ENCODE measurements around the gene COL3A1.

- TF ChIP-seq ELF4 (IDR thresholded peaks at IDR 0.05), result no peak
- no peak for TF ChIP-seq L3MBTL2 (conservative IDR thresholded peaks at IDR 0.05)
- no peak for TF ChIP-seq SP1 (IDR thresholded peaks at IDR 0.05)
- TF ChIP-seq SUZ12 (IDR thresholded peaks at IDR 0.05), result no peak
- no peak for TF ChIP-seq BHLHE40 (IDR thresholded peaks at IDR 0.05; ENCODE audit: borderline replicate concordance)
- TF ChIP-seq FOXM1 (IDR thresholded peaks at IDR 0.05; ENCODE audit: borderline replicate concordance), result no peak
- no peak for TF ChIP-seq TARDBP (IDR thresholded peaks at IDR 0.05)
- TF ChIP-seq PKNOX1 (IDR thresholded peaks at IDR 0.05), result no peak
- no peak for TF ChIP-seq NFRKB (IDR thresholded peaks at IDR 0.05)
- TF ChIP-seq ARNT (IDR thresholded peaks at IDR 0.05), result no peak
- TF ChIP-seq ZNF384 (IDR thresholded peaks at IDR 0.05), result no peak
These were observed 1.4 kb downstream of the COL3A1 start for GRCh38 chr2:188975497-188976102.

Measured in HEK293T (cell line).